ENCODE measurements around the gene PFDN4. TPM values are rescaled to one million over a fixed set of nuclear protein-coding genes. Genes with fewer than 3 reads are reported as not detected.

The PFDN4 gene
- total RNA-seq, 1 donor from 2014 or later, result 68.9 TPM

- Histone ChIP-seq H3K4me3 (no peak overlapping the region), H3K27ac (no peak overlapping the region), H3K27me3 (no peaks in the 10 kb centered on the region), H3K9me3 (no peaks in the 10 kb centered on the region), H3K36me3 (no peaks in the 10 kb centered on the region), H3K4me1 (no peaks in the 10 kb centered on the region)
- intact Hi-C loops (cut with DNase I), result no loop called here
- TF ChIP-seq CTCF (IDR thresholded peaks at IDR 0.05), result no peak
- DNase-seq (ENCODE audit: low spot score in 2 of 2), result no peak
Observed at GRCh38 chr20:54250691-54251090, 42.8 kb downstream of the PFDN4 start.

GRCh38 chr20:54251096-54251495 is 43.2 kb downstream of the PFDN4 start:
- Histone ChIP-seq H3K4me3 (no peak overlapping the region), H3K36me3 (no peaks in the 10 kb centered on the region), H3K4me1 (no peaks in the 10 kb centered on the region), H3K27me3 (no peaks in the 10 kb centered on the region), H3K27ac (no peak overlapping the region), H3K9me3 (no peaks in the 10 kb centered on the region)
- no peak for TF ChIP-seq CTCF (IDR thresholded peaks at IDR 0.05)
- intact Hi-C loops (cut with DNase I), result no loop called here
- no peak for DNase-seq (ENCODE audit: low spot score in 2 of 2)

- no peak for DNase-seq (ENCODE audit: low spot score in 2 of 2)
- intact Hi-C loops (cut with DNase I), result no loop called here
Observed at GRCh38 chr20:54254596-54254995, 46.7 kb downstream of the PFDN4 start.

GRCh38 chr20:54255157-54255556 is 47.3 kb downstream of the PFDN4 start:
- Histone ChIP-seq H3K27ac (no peak overlapping the region), H3K4me1 (no peaks in the 10 kb centered on the region), H3K27me3 (no peaks in the 10 kb centered on the region), H3K36me3 (no peaks in the 10 kb centered on the region), H3K4me3 (no peak overlapping the region), H3K9me3 (no peaks in the 10 kb centered on the region)
- intact Hi-C loops (cut with DNase I), result no loop called here
- no peak for TF ChIP-seq CTCF (IDR thresholded peaks at IDR 0.05)
- DNase-seq (ENCODE audit: low spot score in 2 of 2), result no peak

More at GRCh38 chr20:54254596-54254995, 46.7 kb downstream of the PFDN4 start:
- no peaks in the 10 kb centered on the region for H3K4me1 ChIP-seq
- H3K36me3 ChIP-seq, result no peaks in the 10 kb centered on the region
- TF ChIP-seq CTCF (IDR thresholded peaks at IDR 0.05), result no peak
- no peak overlapping the region for H3K27ac ChIP-seq
- H3K4me3 ChIP-seq, result no peak overlapping the region
- no peaks in the 10 kb centered on the region for H3K27me3 ChIP-seq
- H3K9me3 ChIP-seq, result no peaks in the 10 kb centered on the region

GRCh38 chr20:54256202-54256601 is 48.3 kb downstream of the PFDN4 start:
- no peak for DNase-seq (ENCODE audit: low spot score in 2 of 2)
- Histone ChIP-seq H3K27ac (no peak overlapping the region), H3K9me3 (no peaks in the 10 kb centered on the region), H3K4me1 (no peaks in the 10 kb centered on the region), H3K36me3 (no peaks in the 10 kb centered on the region), H3K4me3 (no peak overlapping the region), H3K27me3 (no peaks in the 10 kb centered on the region)
- intact Hi-C loops (cut with DNase I), result no loop called here
- TF ChIP-seq CTCF (IDR thresholded peaks at IDR 0.05), result no peak

Data from ascending aorta (tissue), 2 donors.